NCI-H1105 treated with DMSO at 0.1 percent for 48 hours (cell line): ENCODE measurements around the gene CHST13.

Experiments used
- DNase-seq: peaks from one replicate; lab custom pipeline; 2025; lab: John Stamatoyannopoulos, UW

CHST13 gene

GRCh38 chr3:126540951-126541627 is 17.1 kb downstream of the CHST13 start:
- DNase-seq: no peak

- DNase-seq: no peak
These were observed 17.8 kb downstream of the CHST13 start for GRCh38 chr3:126541628-126542339.

GRCh38 chr3:126542340-126543241 is 18.6 kb downstream of the CHST13 start:
- no peak for DNase-seq

GRCh38 chr3:126543457-126544061 is 19.6 kb downstream of the CHST13 start:
- DNase-seq: no peak

GRCh38 chr3:126544596-126545281 is 20.8 kb downstream of the CHST13 start:
- no peak for DNase-seq

- DNase-seq: no peak
These were observed 21.6 kb downstream of the CHST13 start for GRCh38 chr3:126545544-126545943.

GRCh38 chr3:126546013-126546412 is 22.1 kb downstream of the CHST13 start:
- no peak for DNase-seq

GRCh38 chr3:126546549-126547239 is 22.7 kb downstream of the CHST13 start:
- no peak for DNase-seq

- no peak for DNase-seq
These were observed 23.8 kb downstream of the CHST13 start for GRCh38 chr3:126547721-126548120.

- no peak for DNase-seq
These were observed 24.9 kb downstream of the CHST13 start for GRCh38 chr3:126548556-126549466.

GRCh38 chr3:126549861-126550487 is 26.0 kb downstream of the CHST13 start:
- DNase-seq: no peak

GRCh38 chr3:126550488-126551051 is 26.6 kb downstream of the CHST13 start:
- DNase-seq: no peak

- no peak for DNase-seq
These were observed 27.3 kb downstream of the CHST13 start for GRCh38 chr3:126551121-126551838.

GRCh38 chr3:126551839-126552687 is 28.1 kb downstream of the CHST13 start:
- no peak for DNase-seq

- no peak for DNase-seq
These were observed 28.8 kb downstream of the CHST13 start for GRCh38 chr3:126552688-126553283.

- no peak for DNase-seq
These were observed 29.5 kb downstream of the CHST13 start for GRCh38 chr3:126553284-126554084.
